ENCODE results near the gene DCAF6.

DNA sequence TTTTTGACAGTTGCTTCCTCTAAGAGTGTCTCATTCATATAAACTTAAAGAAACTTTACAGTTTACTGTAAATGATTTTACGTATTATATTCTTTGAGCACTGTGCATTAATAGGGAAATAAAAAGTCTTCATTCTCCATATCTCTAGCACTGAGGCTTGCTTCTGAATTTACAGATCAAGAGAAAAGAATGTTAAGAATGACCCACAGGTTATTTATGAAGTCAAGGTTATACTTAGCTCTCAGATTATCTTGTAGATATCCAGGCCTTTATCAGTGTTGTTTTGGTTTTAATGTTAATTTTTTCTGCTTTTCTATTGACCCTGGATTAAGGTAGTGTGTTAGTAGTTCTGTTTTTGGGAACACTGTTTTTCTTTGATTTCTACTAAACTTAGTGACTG is 108.8 kb downstream of the DCAF6 start:
- TF ChIP-seq POLR2AphosphoS5 (IDR thresholded peaks at IDR 0.05; ENCODE audit: borderline replicate concordance, low read depth, low read length) (no peak), EZH2 (IDR thresholded peaks at IDR 0.05) (no peak)

Data from SK-N-MC (cell line).